NCI-H748 (cell line): ENCODE results near the gene ZNF554.
"Not testable (repeated sequence)": the region's sequence is repeated elsewhere in the genome, so short reads cannot be mapped to it uniquely, and the experiment has no call there.

Experiments used
- DNase-seq: peaks from one replicate; lab custom pipeline; 2025; ENCODE audit not compliant: unreplicated experiment; lab: John Stamatoyannopoulos, UW

Gene ZNF554

DNA sequence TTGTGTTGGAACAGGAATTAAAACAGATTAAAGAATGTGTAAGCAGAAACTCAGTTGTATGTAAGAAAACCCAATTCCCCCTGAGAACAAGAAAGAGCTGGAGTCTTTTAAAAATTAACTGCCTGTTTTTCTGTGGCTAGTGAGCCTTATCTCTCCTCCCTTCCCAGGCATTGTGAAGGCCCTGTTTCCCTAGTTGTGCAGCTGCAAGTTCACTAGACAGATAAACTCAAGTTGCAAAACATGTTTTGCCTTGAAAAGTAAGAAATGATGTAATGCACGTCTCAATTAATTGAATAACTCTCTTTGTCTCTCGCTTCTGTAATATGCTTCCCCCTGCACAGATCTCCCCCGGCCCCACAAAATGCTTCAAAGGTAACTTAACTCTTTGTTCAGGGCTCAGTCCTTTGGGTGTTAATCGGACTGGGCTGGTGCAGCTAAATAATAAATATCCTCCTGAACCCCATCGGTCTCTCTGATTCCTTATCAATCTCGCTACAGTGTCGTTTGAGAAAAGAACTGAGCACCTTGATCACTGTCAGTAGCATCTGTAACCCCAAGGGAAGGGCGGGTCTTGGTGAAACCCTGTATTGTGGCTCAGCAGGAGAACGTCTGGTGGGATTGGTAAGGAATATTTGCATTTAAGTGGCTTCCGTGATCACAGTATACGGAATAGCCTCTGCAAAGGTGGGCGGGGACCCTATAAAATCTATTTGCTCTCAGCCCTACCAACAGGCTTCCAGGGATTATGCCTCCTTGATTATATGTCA, 45.8 kb downstream of the ZNF554 start:
- no peak for DNase-seq

DNA sequence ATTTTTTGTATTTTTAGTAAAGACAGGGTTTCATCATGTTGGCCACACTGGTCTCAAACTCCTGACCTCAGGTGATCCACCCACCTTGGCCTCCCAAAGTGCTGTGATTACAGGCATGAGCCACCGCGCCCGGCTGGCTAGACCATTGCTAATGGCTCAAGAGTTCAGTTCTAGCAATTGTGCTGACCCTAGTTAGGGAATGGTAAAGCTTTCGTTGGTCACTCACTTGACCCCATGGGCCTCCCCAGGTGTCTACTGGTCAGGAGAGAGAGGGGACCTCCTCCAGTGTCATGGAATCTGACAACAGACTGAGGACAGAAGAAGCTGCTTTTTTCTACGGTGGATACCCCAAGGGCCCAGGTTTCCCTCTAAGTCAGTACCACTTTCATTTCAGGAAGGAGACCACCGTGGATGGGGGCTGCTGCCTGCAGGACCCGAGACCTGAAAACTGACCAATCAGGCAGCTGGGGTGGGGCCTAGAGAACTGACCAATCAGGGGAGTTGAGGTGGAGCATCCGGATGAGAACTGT, 46.9 kb downstream of the ZNF554 start:
- no peak for DNase-seq

DNA sequence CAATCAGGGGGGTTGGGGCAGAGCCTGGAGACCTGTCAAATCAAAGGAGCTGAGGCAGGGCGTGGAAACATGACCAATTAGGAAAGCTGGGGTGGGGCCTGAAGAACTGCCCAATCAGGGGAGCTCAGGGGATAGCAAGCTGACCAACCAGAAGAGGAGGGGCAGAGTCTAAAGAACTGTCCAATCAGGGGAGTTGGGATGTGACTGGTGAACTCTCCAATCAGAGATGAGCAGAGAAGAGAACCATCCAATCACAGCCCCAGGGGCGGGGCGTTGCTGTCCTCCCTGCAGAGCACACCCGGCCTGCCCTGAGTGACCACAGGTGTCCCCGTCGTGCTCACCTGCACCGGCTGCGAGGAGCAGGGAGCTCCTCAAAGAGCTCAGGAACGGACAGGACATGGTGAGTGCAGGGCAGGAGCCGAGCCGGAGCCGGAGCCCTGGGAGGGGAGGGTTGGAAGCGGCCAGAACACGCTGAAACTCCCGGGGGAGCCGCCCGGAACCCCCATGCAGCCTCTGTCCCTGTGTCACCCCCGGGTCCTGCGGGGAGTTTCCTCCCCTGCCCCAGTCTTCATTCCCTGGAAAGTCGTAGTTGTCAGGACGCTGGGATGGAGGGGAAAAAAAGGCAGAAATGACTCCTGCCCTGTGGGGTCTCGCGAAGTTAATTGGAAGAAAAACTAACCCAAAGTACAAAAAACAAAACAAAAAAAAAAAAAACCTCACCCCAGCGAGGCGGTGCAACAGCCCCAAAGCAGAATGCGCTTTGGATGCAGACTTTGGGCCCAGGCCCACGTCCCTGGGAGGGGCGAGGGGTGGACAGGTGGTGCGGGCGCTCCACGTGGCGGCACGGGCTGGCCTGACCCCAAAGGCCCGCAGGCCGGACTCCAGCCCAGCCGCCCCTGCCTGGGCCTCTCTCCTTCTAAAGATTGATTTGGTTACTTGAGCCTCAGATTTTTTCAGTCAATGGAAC, 47.6 kb downstream of the ZNF554 start, which contains the start of gene ZNF556:
ZNF556 (plus strand) TSS at position 311 of the 967 bp plus-strand sequence; CDS start at position 398, 87 bp downstream.
- DNase-seq, result peak; percentile 97

DNA sequence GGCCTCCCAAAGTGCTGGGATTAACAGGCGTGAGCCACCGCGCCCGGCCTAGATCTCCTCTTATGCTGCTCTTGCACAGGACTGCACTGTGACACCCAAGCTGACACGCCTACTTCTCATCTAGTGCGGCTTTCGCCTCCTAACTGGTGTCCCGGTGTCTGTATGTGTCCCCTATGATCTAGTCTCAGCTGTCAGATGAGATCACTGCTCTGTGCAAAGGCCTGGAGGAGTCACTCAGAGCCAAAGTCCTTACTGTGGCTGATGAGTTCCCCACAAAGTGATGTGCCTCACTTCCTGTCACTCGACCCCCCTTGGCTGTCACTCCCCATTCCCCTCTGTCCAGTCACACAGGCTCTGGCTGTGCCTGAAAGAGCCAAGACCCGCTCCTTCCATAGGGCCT, 50.0 kb downstream of the ZNF554 start:
- no peak for DNase-seq

DNA sequence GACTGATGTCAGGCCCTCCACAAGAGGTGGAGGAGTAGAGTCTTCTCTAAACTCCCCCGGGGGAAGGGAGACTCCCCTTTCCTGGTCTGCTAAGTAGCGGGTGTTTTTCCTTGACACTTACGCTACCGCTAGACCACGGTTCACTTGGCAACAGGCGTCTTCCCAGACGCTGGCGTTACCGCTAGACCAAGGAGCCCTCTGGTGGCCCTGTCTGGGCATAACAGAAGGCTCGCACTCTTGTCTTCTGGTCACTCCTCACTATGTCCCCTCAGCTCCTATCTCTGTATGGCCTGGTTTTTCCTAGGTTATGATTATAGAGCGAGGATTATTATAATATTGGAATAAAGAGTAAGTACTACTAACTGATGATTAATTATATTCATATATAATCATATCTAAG, 52.5 kb downstream of the ZNF554 start:
- DNase-seq, result not testable (repeated sequence)

DNA sequence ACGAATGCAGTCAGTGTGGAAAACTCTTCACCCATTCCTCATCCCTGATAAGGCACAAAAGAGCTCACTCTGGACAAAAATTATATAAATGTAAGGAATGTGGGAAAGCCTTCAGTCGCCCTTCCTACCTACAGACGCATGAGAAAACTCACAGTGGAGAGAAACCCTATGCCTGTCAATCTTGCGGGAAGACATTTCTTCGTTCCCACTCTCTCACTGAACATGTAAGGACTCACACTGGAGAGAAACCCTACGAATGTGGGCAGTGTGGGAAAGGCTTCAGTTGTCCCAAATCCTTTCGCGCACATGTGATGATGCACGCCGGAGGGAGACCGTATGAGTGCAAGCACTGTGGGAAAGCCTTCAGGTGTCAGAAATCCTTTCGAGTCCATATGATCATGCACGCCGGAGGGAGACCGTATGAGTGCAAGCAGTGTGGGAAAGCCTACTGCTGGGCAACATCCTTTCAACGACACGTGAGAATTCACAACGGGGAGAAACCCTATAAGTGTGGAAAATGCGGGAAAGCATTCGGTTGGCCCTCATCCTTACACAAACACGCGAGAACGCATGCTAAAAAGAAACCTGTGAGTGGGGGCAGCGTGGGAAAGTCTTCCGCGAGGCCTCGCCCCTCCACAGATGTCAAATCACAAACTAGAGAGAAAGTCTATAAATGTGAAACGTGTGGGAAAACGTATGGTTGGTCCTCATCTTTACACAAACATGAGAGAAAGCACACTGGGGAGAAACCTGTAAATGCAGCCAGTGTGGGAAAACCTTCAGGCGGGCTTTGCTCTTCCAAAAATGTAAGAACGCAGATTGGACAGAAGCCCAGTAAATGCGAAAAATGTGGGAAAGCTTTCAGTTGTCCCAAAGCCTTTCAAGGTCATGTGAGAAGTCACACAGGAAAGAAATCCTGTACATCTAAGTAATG, 58.0 kb downstream of the ZNF554 start:
- no peak for DNase-seq

DNA sequence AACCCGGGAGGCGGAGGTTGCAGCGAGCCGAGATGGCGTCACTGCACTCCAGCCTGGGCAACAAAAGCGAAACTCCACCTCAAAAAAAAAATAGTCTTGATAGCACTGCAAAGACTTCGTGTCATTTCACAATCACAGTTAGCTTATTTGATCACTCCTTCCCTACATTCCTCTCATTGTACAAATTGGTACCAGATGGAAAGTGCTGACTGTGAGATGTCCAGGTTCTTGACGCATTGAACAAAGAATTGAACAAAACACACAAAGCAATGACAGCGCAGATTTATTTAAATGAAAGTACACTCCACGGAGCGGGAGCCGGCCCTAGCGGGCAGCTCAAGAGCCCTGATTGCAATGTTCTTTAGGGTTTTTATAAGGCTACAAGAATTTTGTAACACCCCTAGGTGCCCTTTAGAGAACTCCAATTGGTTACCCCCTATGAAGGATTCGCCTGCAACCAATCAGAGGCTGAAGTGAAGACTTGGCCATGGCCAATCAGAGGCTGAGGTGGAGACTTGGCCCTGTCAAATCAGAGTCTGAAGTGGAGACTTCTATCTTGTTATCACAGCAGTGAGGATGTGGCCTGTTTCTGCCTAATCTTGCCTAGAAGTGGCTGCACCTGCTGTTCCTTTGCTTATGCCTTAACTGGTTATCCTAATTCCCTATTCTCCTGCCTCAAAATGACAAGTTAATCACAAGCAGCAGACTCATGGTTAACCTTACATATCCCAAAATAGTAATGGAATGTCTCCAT, 64.2 kb downstream of the ZNF554 start:
- no peak for DNase-seq

DNA sequence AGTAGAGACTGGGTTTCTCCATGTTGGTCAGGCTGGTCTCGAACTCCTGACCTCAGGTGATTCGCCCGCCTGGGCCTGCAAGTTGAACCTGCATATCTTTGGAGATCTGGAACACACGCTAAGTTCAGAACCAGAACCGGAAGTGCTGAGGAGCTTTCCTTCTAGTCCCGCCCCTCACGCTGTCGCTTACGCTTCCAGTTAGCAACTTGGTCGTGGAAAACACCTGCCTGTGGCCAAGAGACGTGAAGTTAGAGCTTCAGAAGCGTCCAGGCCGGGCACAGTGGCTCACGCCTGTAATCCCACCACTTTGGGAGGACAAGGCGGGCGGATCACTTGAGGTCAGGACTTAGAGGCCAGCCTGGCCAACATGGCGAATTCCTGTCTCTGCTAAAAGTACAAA, 66.1 kb downstream of the ZNF554 start:
- no peak for DNase-seq
